Endodermal cell (in vitro differentiated cells): Measurements from ENCODE around the gene DPM3. TPM values are rescaled to one million over a fixed set of nuclear protein-coding genes. Genes with fewer than 3 reads are reported as not detected.
"Not testable (repeated sequence)": the region's sequence is repeated elsewhere in the genome, so short reads cannot be mapped to it uniquely, and the experiment has no call there.

Source experiments
- DNase-seq: peaks from one replicate; pipeline ENCODE4 v3.0.0-alpha.2; 2017
- H3K27ac ChIP-seq: 2 replicates; pipeline ENCODE4 v1.5.1; 2013; ENCODE audit warnings: mild to moderate bottlenecking, low read depth, low read length, moderate library complexity
- H3K27me3 ChIP-seq: 2 replicates; pipeline ENCODE4 v1.6.1; 2013; ENCODE audit warnings: mild to moderate bottlenecking, low read length, moderate library complexity; ENCODE audit not compliant: insufficient read depth, control insufficient read depth, poor library complexity, severe bottlenecking
- H3K36me3 ChIP-seq: 2 replicates; pipeline ENCODE4 v1.7.0; 2013; ENCODE audit warnings: mild to moderate bottlenecking, low read length, moderate library complexity; ENCODE audit not compliant: control insufficient read depth, insufficient read depth
- H3K4me1 ChIP-seq: one replicate; pipeline ENCODE4 v1.7.0; 2013; ENCODE audit warnings: low read length; ENCODE audit not compliant: control insufficient read depth, insufficient read depth
- H3K4me3 ChIP-seq: 2 replicates; pipeline ENCODE4 v1.5.1; 2013; ENCODE audit warnings: mild to moderate bottlenecking, low read length, moderate library complexity
- H3K9ac ChIP-seq: 2 replicates; pipeline ENCODE4 v1.6.1; 2013; ENCODE audit warnings: mild to moderate bottlenecking, low read length, moderate library complexity; ENCODE audit not compliant: poor library complexity, severe bottlenecking; ENCODE audit errors: extremely low read depth
- H3K9me3 ChIP-seq: 2 replicates; pipeline ENCODE4 v1.6.1; 2013; ENCODE audit warnings: mild to moderate bottlenecking, low read length, moderate library complexity; ENCODE audit not compliant: control insufficient read depth
- H3K27ac Mint-ChIP-seq: 2 replicates; pipeline ENCODE4 v1.8.0; 2020; ENCODE audit warnings: mixed read lengths
- H3K27me3 Mint-ChIP-seq: 2 replicates; pipeline ENCODE4 v1.8.0; 2021; ENCODE audit warnings: mild to moderate bottlenecking, mixed read lengths; ENCODE audit not compliant: insufficient read depth
- H3K36me3 Mint-ChIP-seq: 2 replicates; pipeline ENCODE4 v1.8.0; 2020; ENCODE audit warnings: low read depth, mixed read lengths
- H3K4me1 Mint-ChIP-seq: 2 replicates; pipeline ENCODE4 v1.8.0; 2020; ENCODE audit warnings: mixed read lengths
- H3K4me3 Mint-ChIP-seq: 2 replicates; pipeline ENCODE4 v1.8.0; 2020; ENCODE audit warnings: mild to moderate bottlenecking, moderate library complexity, mixed read lengths
- H3K9me3 Mint-ChIP-seq: 2 replicates; pipeline ENCODE4 v1.8.0; 2020; ENCODE audit warnings: mild to moderate bottlenecking, mixed read lengths
- CTCF ChIP-seq: fragments of 200-600 bp; sonication (generic); conservative IDR thresholded peaks from 2 replicates; pipeline ENCODE4 v1.5.0; 2021; ENCODE audit warnings: antibody characterized with exemption, mild to moderate bottlenecking
- WGBS, 2 experiments: methylation state at CpG; one replicate each; pipeline versions ENCODE4 v1.1.5 to v1.1.7; 2013; ENCODE audit warnings: missing lambda C conversion rate in 2 of 2, mixed read lengths in 1 of 2; ENCODE audit not compliant: insufficient coverage in 1 of 2, insufficient read length in 1 of 2; 5-methylcytosine and 5-hydroxymethylcytosine counted together
- total RNA-seq, 2 donors: library from RNA; stranded (reverse); fragmentation: NEBNext Ultra II Directional in 1 of 2; extraction: Animal tissue kit (Norgen Biotek cat#: 25700) in 1 of 2; gene quantifications; 2 replicates in 1 of 2; 3 replicates in 1 of 2; pipeline ENCODE4 v1.2.1, GENCODE V29; 2021

DPM3 gene
- total RNA-seq, 2 donors from 2014 or later: 48.8 to 73.4 TPM

GRCh38 chr1:155162631-155163030 lies 22.3 kb upstream of the DPM3 start:
- not testable (repeated sequence) for H3K4me1 Mint-ChIP-seq, DNase-seq, H3K9ac ChIP-seq, H3K36me3 ChIP-seq, H3K9me3 ChIP-seq, H3K4me1 ChIP-seq, H3K27me3 ChIP-seq, H3K4me3 Mint-ChIP-seq, H3K9me3 Mint-ChIP-seq, H3K27ac ChIP-seq, H3K36me3 Mint-ChIP-seq, H3K27ac Mint-ChIP-seq, H3K4me3 ChIP-seq
- WGBS, 2 experiments: 99% methylated on average over 6 of the region's 6 CpGs; no CpG with 5 or more reads in 1 of the 2 experiments
- H3K27me3 Mint-ChIP-seq: peaks cover 14% of the 10 kb centered on the region

- H3K36me3 ChIP-seq: no peaks in the 10 kb centered on the region
- no peaks in the 10 kb centered on the region for H3K9me3 Mint-ChIP-seq
- no peak overlapping the region for H3K4me3 ChIP-seq
- H3K27ac ChIP-seq: no peak overlapping the region
- no peaks in the 10 kb centered on the region for H3K4me1 ChIP-seq
- H3K4me1 Mint-ChIP-seq: no peaks in the 10 kb centered on the region
- TF ChIP-seq CTCF: no peak
- no peak overlapping the region for H3K4me3 Mint-ChIP-seq
- no peaks in the 10 kb centered on the region for H3K36me3 Mint-ChIP-seq
- WGBS, 2 experiments: 91 to 95% methylated on average over 6 to 8 of the region's 8 CpGs
- H3K27ac Mint-ChIP-seq: no peak overlapping the region
- H3K9ac ChIP-seq: no peak overlapping the region
- DNase-seq: no peak
- no peaks in the 10 kb centered on the region for H3K9me3 ChIP-seq
- H3K27me3 ChIP-seq: peaks cover 9% of the 10 kb centered on the region
- H3K27me3 Mint-ChIP-seq: peaks cover 21% of the 10 kb centered on the region
Measured at GRCh38 chr1:155160128-155160527, 19.8 kb upstream of the DPM3 start.

GRCh38 chr1:155158991-155159390 lies 18.7 kb upstream of the DPM3 start:
- no peaks in the 10 kb centered on the region for H3K36me3 ChIP-seq
- no peaks in the 10 kb centered on the region for H3K4me1 ChIP-seq
- H3K27ac Mint-ChIP-seq: no peak overlapping the region
- no peak overlapping the region for H3K4me3 Mint-ChIP-seq
- no peak for TF ChIP-seq CTCF
- peaks cover 25% of the 10 kb centered on the region for H3K27me3 Mint-ChIP-seq
- DNase-seq: no peak
- 75 to 76% methylated on average over 1 of the region's 1 CpG for WGBS, 2 experiments
- H3K9ac ChIP-seq: no peak overlapping the region
- H3K4me1 Mint-ChIP-seq: no peaks in the 10 kb centered on the region
- no peaks in the 10 kb centered on the region for H3K36me3 Mint-ChIP-seq
- no peak overlapping the region for H3K4me3 ChIP-seq
- H3K9me3 ChIP-seq: no peaks in the 10 kb centered on the region
- H3K27ac ChIP-seq: no peak overlapping the region
- H3K9me3 Mint-ChIP-seq: no peaks in the 10 kb centered on the region
- H3K27me3 ChIP-seq: peaks cover 10% of the 10 kb centered on the region

GRCh38 chr1:155155996-155156643 lies 15.8 kb upstream of the DPM3 start:
- not testable (repeated sequence) for H3K27ac Mint-ChIP-seq

More at GRCh38 chr1:155155996-155156643, 15.8 kb upstream of the DPM3 start:
- H3K9me3 Mint-ChIP-seq, H3K4me1 ChIP-seq, H3K36me3 ChIP-seq, DNase-seq, H3K27ac ChIP-seq, H3K9ac ChIP-seq, H3K4me1 Mint-ChIP-seq, H3K4me3 Mint-ChIP-seq, H3K36me3 Mint-ChIP-seq, H3K4me3 ChIP-seq, H3K9me3 ChIP-seq: not testable (repeated sequence)
- peaks cover 10% of the 10 kb centered on the region for H3K27me3 ChIP-seq
- peaks cover 34% of the 10 kb centered on the region for H3K27me3 Mint-ChIP-seq
- WGBS, 2 experiments: 66 to 76% methylated on average over 2 to 3 of the region's 3 CpGs
